Measurements from ENCODE around the gene H6PD.
"Not testable (repeated sequence)": the region's sequence is repeated elsewhere in the genome, so short reads cannot be mapped to it uniquely, and the experiment has no call there.

DNA sequence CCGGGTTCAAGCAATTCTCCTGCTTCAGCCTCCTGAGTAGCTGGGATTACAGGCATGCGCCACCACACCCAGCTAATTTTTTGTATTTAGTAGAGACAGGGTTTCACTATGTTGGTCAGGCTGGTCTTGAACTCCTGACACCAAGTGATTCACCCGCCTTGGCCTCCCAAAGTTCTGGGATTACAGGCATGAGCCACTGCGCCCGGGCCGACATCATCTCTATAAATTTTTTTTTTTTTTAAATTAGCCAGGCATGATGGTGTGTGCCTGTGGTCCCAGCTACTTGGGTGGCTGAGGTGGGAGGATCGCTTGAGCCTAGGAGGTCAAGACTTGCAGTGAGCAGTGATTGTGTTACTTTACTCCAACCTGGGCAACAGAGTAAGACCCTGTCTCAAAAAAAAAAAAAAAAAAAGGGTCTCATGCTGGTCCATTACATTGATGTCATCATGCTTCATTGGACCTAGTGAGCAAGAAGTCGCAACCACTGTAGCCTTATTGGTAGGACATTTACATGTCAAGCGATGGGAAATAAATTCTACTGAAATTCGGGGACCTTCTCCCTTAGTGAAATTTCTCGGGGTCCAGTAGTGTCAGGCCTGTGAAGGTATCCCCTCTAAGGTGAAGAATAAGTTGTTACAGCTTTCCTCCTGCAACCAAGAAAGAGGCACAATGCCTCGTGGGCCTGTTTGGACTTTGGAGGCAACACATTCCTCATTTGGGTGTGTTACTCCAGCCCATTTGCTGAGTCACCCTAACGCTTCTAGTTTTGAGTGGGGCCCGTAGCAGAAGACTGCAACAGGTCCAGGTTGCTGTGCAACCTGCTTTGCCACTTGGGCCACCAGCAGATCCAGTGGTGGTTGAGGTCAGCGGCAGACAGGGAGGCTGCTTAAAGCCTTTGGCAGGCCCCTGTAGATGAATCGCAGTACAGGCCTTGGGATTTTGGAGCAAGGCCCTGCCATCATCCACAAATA, 65.3 kb downstream of the H6PD start:
- not testable (repeated sequence) for TF ChIP-seq ZNF146 (tag by site-specific recombination; IDR thresholded peaks at IDR 0.05)
- TF ChIP-seq, protein P1, sequence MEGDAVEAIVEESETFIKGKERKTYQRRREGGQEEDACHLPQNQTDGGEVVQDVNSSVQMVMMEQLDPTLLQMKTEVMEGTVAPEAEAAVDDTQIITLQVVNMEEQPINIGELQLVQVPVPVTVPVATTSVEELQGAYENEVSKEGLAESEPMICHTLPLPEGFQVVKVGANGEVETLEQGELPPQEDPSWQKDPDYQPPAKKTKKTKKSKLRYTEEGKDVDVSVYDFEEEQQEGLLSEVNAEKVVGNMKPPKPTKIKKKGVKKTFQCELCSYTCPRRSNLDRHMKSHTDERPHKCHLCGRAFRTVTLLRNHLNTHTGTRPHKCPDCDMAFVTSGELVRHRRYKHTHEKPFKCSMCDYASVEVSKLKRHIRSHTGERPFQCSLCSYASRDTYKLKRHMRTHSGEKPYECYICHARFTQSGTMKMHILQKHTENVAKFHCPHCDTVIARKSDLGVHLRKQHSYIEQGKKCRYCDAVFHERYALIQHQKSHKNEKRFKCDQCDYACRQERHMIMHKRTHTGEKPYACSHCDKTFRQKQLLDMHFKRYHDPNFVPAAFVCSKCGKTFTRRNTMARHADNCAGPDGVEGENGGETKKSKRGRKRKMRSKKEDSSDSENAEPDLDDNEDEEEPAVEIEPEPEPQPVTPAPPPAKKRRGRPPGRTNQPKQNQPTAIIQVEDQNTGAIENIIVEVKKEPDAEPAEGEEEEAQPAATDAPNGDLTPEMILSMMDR (tag by site-specific recombination; IDR thresholded peaks at IDR 0.05) = not testable (repeated sequence)
